GM12892 (cell line): ENCODE results near the gene PLOD1.
A peak's percentile ranks its signal among the peaks of the same experiment; 100 is the strongest.

ENCODE experiments used
- DNase-seq: peaks from one replicate; pipeline ENCODE4 v3.0.0; 2011; ENCODE audit not compliant: insufficient read length
- FAIRE-seq: peaks from 2 replicates; lab custom pipeline; 2011; peaks lifted over from hg19 to GRCh38; lab: Jason Lieb, UNC
- POLR2A ChIP-seq: IDR thresholded peaks from 2 replicates; pipeline ENCODE4 v1.6.1; 2011; ENCODE audit warnings: low read depth, low read length, control low read depth
- POLR2AphosphoS5 ChIP-seq: IDR thresholded peaks from 2 replicates; pipeline ENCODE4 v1.6.1; 2011; ENCODE audit warnings: low read depth, low read length, control low read depth
- TAF1 ChIP-seq: IDR thresholded peaks from 2 replicates; pipeline ENCODE4 v1.6.1; 2011; ENCODE audit warnings: low read depth, mild to moderate bottlenecking, control low read depth, low read length, borderline replicate concordance

PLOD1 gene

GRCh38 chr1:11990303-11991032, 56.0 kb downstream of the PLOD1 start:
- FAIRE-seq (no peak), DNase-seq (no peak)
- no peak for TF ChIP-seq POLR2A

DNA sequence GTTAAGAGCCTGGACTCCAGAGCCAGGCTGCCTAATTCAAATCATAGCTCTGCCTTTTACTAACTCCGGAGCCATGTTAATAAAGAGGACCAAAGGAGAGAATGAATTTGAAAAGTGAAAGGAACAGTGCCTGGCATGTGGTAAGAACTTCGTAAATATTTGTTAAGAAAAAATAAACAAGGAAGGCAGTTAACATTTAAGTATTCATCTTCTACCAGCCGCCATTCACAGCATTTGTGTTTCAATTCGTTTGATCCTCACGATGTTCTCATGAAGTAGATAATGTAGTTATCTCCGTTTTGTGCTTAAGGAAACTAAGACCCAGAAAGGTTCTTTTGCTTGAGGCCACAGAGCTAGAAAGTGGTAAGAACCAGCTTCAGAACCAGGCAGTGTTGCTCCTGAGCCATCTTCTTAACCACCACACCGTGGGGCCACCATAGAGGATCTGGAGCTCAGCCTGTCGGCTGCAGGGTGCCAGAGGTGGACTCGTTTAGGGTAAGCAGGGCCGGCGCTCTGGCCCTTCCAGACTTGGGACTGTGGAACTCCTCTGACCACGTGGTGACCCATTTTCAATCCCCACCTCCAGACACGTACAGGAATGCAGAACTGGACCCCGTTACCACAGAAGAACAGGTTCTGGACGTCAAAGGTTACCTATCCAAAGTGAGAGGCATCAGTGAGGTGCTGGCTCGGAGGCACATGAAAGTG, 57.6 kb downstream of the PLOD1 start:
- TF ChIP-seq POLR2AphosphoS5 (no peak), POLR2A (no peak), TAF1 (no peak)
- no peak for DNase-seq
- FAIRE-seq, result no peak

DNA sequence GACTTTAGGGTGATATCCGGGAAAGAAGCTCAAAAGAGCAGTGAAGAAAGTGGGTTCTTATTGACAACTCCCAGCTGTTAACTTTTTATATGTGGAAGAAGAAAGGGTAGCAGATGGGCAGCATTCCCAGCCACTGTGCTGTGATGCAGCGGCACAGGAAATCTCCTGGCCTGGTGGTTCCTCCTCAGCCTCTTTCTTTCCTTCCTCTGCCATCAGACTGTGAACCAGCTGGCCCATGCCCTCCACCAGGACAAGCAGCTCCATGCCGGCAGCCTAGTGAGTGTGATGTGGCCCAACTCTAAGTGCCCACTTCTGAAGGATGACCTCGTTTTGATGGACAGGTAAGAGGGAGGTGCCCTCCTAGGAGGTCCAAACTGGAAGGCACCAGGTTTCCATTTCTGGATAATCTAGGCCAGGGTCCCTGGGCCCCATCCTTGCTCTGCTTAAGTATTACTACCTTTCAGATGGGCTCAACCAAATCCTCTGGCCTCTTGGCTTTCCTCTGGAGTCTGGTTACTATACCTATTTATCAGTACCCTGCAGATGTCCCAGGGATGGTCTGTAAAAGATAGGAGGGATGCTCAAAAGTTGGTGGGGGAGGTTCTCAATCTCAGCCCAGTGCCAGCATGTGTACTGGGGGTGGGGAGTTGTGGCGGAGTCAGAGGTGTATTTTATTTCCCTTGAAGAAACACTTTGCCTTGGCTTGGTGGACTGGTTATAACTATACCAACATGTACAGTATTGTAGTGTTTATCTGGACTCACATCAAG, 62.7 kb downstream of the PLOD1 start:
- FAIRE-seq, result no peak
- TF ChIP-seq POLR2AphosphoS5 (no peak), TAF1 (no peak), POLR2A (no peak)
- no peak for DNase-seq

DNA sequence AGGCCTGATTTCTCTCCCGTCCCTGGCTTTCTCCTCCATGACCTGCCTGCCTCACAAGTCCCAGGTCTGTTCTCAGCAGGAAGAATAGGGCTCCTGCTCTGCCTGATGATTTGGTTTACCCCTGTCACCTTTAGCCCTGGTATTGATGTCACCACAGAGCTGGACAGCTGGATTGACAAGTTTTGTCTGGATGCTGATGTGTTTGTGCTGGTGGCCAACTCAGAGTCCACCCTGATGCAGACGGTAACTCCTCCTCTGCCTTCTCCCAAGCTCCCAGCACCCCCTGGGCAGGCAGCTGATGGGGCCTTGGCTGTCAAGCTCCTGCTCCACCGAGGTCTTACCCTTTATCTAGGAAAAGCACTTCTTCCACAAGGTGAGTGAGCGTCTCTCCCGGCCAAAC, 64.1 kb downstream of the PLOD1 start:
- no peak for DNase-seq
- TF ChIP-seq TAF1 (no peak), POLR2AphosphoS5 (no peak), POLR2A (no peak)
- no peak for FAIRE-seq

- FAIRE-seq, result no peak
- DNase-seq, result no peak
- no peak for TF ChIP-seq TAF1
- TF ChIP-seq POLR2AphosphoS5, result no peak
- TF ChIP-seq POLR2A, result no peak
Measured at GRCh38 chr1:11999236-11999635, 64.7 kb downstream of the PLOD1 start.

DNA sequence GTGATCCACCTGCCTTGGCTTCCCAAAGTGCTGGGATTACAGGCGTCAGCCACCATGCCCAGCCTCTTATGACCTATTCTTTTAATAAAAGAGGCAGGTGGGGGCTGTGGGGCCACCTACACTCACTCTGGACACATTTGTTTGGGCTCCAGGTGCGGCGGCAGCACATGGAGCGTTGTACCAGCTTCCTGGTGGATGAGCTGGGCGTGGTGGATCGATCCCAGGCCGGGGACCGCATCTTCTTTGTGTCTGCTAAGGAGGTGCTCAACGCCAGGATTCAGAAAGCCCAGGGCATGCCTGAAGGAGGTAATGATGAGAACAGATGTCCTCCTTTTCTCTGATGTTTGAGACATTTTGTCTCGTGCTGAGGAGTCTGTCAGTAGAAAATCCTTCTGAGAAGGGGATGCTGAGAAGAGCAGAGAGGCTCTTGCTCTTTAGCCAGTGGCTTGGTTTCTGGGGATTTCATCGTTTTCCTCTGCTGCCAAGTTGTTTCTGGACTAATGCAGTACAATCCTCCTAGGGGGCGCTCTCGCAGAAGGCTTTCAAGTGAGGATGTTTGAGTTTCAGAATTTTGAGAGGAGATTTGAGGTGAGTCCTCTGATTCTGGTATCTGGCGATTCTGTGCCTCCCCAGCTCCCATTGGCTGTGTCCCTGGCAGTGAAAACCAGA, 66.9 kb downstream of the PLOD1 start:
- no peak for FAIRE-seq
- TF ChIP-seq POLR2AphosphoS5, result no peak
- no peak for TF ChIP-seq POLR2A
- no peak for TF ChIP-seq TAF1
- no peak for DNase-seq

- FAIRE-seq (no peak), DNase-seq (no peak)
- TF ChIP-seq POLR2A, result no peak
- TF ChIP-seq TAF1, result no peak
- TF ChIP-seq POLR2AphosphoS5, result no peak
Measured at GRCh38 chr1:12001996-12002493, 67.5 kb downstream of the PLOD1 start.

DNA sequence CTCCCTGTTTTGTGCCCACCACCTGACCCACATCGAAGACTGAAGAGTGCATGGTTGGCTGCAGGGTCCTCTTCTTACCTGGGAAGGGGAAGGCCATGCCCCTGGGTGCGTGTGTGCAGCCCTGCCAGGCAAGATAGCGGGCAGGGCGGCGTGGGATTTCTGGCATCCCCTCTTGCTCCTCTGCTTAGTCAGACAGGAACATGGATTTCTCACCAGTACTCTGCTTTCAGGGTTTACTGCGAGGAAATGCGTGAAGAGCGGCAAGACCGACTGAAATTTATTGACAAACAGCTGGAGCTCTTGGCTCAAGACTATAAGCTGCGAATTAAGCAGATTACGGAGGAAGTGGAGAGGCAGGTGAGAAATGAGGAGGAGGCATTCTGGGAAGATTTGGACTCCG, 69.2 kb downstream of the PLOD1 start:
- no peak for FAIRE-seq
- no peak for TF ChIP-seq POLR2AphosphoS5
- no peak for TF ChIP-seq TAF1
- no peak for TF ChIP-seq POLR2A
- DNase-seq, result no peak

DNA sequence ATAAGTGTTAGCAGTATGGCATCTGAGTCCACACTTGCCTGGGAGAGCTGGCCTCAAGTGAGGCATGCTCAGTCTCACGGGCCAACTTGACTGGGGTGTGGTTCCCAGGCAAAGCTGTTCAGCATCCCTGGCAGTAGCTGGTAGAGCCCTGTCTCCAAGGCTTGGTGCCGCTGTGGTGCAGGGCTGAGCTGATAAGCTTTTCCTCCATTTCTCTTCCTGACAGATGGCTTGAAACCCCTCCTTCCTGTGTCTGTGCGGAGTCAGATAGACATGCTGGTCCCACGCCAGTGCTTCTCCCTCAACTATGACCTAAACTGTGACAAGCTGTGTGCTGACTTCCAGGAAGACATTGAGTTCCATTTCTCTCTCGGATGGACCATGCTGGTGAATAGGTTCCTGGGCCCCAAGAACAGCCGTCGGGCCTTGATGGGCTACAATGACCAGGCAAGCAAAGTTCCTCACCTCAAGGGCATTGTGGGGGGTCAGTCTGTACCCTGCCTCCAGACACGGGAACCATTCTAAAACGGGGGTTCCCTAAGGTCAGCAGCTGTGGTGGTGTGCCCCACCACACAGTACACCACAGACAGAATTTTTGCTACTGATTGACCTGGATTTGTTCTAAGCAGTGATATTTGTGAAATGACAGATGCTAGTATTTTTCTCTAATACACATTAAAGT, 71.1 kb downstream of the PLOD1 start:
- DNase-seq (no peak), FAIRE-seq (peak; percentile 78)
- no peak; the same call in 1 of the 2 replicates for TF ChIP-seq POLR2A
- TF ChIP-seq TAF1, result no peak
- TF ChIP-seq POLR2AphosphoS5, result no peak

GRCh38 chr1:12006167-12006921, 71.8 kb downstream of the PLOD1 start:
- DNase-seq (no peak), FAIRE-seq (peak; percentile 5)
- TF ChIP-seq TAF1, result no peak
- TF ChIP-seq POLR2AphosphoS5, result no peak
- no peak for TF ChIP-seq POLR2A
